Tibial nerve (tissue), 4 donors: Measurements from ENCODE around the gene NR2C2.

Experiments used
- CTCF ChIP-seq, 5 experiments: fragments of 200-600 bp in 3 of 5; fragments of 450-650 bp in 2 of 5; sonication (generic) in 3 of 5; IDR thresholded peaks; one replicate each; pipeline ENCODE4 v1.5.1; 2016 to 2019; ENCODE audit warnings: antibody characterized with exemption in 5 of 5, mild to moderate bottlenecking in 3 of 5, moderate library complexity in 2 of 5
- EP300 ChIP-seq, 2 donors: sonication (generic); formaldehyde crosslinking; IDR thresholded peaks; one replicate each; pipeline ENCODE4 v1.6.1; 2017; ENCODE audit warnings: antibody characterized with exemption in 2 of 2, mild to moderate bottlenecking in 1 of 2
- POLR2A ChIP-seq, 2 donors: fragments of 450-650 bp; IDR thresholded peaks; one replicate each; pipeline ENCODE4 v1.6.1; 2017; ENCODE audit warnings: antibody characterized with exemption in 2 of 2, mild to moderate bottlenecking in 2 of 2, moderate library complexity in 2 of 2

DNA sequence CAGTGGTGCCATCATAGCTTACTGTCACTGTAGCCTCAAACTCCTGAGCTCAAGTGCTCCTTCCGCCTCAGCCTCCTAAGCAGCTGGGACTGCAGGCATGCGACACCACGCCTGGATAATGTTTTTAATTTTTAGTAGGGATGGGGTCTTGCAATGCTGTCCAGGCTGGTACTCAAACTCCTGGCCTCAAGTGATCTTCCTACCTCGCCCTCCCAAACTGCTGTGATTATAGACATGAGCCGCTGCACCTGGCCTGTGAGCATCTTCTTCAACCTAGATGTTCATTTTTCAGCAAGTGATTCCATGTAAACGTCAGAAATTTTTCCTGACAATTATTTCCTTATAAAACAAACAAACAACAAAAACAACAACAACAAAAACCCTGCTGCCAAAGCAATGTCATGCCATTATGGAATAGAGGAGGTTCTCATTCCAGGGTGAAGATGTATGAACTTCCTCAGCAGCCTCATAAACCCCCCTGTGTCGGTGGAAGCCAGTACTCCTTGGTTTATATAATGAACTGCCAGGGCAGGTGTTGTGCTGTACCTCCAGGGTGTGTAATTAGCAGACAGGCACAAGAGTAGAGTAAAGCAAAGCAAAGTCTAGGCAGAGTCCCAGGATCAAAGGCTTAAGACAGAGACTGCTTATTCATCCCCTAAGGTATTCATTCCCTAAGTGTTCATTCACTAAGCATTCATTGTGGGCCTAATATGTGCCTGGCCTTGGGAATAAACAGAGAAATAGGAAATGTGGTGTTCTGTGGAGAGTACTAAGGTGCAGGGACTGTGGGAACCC, 44.6 kb downstream of the NR2C2 start:
- TF ChIP-seq CTCF (IDR thresholded peaks at IDR 0.05) = no peak
- no peak for TF ChIP-seq POLR2A (IDR thresholded peaks at IDR 0.05)
- TF ChIP-seq EP300 (IDR thresholded peaks at IDR 0.05) = no peak
